Stomach (tissue), 4 donors: ENCODE data around the gene DRD2.

Experiments
- CTCF ChIP-seq, 7 experiments: fragments of 450-650 bp in 4 of 7; fragments of 200-600 bp in 3 of 7; sonication (generic) in 3 of 7; IDR thresholded peaks; one replicate each; pipeline ENCODE4 v1.5.1; 2016 to 2019; ENCODE audit warnings: antibody characterized with exemption in 7 of 7, control low read depth in 2 of 7, mild to moderate bottlenecking in 1 of 7
- EP300 ChIP-seq: sonication (generic); formaldehyde crosslinking; IDR thresholded peaks from one replicate; pipeline ENCODE4 v1.6.1; 2017; ENCODE audit warnings: antibody characterized with exemption
- POLR2A ChIP-seq, 4 donors: fragments of 450-650 bp; IDR thresholded peaks; one replicate each; pipeline ENCODE4 v1.6.1; 2016; ENCODE audit warnings: antibody characterized with exemption in 4 of 4, control low read depth in 2 of 4, mild to moderate bottlenecking in 1 of 4, moderate library complexity in 1 of 4
- POLR2AphosphoS5 ChIP-seq, 3 donors: sonication (generic); formaldehyde crosslinking; IDR thresholded peaks; one replicate each; pipeline ENCODE4 v1.6.1; 2016; ENCODE audit warnings: antibody characterized with exemption in 3 of 3

GRCh38 chr11:113464416-113464815 lies 10.8 kb downstream of the DRD2 start:
- TF ChIP-seq CTCF (IDR thresholded peaks at IDR 0.05): no peak
- TF ChIP-seq POLR2A (IDR thresholded peaks at IDR 0.05): no peak
- TF ChIP-seq POLR2AphosphoS5 (IDR thresholded peaks at IDR 0.05): no peak
- TF ChIP-seq EP300: no peak
